Cardiac muscle cell (in vitro differentiated cells and primary cell): ENCODE measurements around the gene LYZL1. TPM values are rescaled to one million over a fixed set of nuclear protein-coding genes. Genes with fewer than 3 reads are reported as not detected.
A peak's percentile ranks its signal among the peaks of the same experiment; 100 is the strongest.

Experiments
- DNase-seq, 2 donors: peaks; one replicate each; pipeline versions ENCODE4 v3.0.0 to v3.0.0-alpha.2; 2010 to 2017; ENCODE audit warnings: low read depth in 1 of 2, low spot score in 1 of 2
- H3K27ac ChIP-seq: fragments of 200-600 bp; sonication (generic); 2 replicates; pipeline ENCODE4 v1.5.1; 2016
- H3K27me3 ChIP-seq: fragments of 200-600 bp; sonication (generic); 2 replicates; pipeline ENCODE4 v1.6.0; 2016; ENCODE audit warnings: control low read depth
- H3K36me3 ChIP-seq: fragments of 200-600 bp; sonication (generic); 2 replicates; pipeline ENCODE4 v1.5.1; 2016; ENCODE audit warnings: control low read depth
- H3K4me1 ChIP-seq: fragments of 200-600 bp; sonication (generic); 2 replicates; pipeline ENCODE4 v1.8.1; 2017; ENCODE audit warnings: low read depth, mild to moderate bottlenecking, mixed run types
- H3K4me3 ChIP-seq: fragments of 200-600 bp; sonication (generic); 2 replicates; pipeline ENCODE4 v1.5.1; 2016; ENCODE audit warnings: mild to moderate bottlenecking
- H3K9me3 ChIP-seq: fragments of 200-600 bp; sonication (generic); 2 replicates; pipeline ENCODE4 v1.5.1; 2017; ENCODE audit warnings: low read depth, mild to moderate bottlenecking, control low read depth
- polyA plus RNA-seq: library from polyadenylated mRNA; unstranded; fragments of >200 nt; fragmentation: Nextera tagmentation; extraction: Ambion mirVana; gene quantifications from 2 replicates; pipeline ENCODE4 v1.2.1, GENCODE V29; 2016
- total RNA-seq: library from RNA; depleted of rRNA; stranded (reverse); fragments of >200 nt; gene quantifications from 2 replicates; pipeline ENCODE4 v1.2.3, GENCODE V29; 2016
- TF ChIP-seq, protein P1 (sequence below): IDR thresholded peaks from 2 replicates; pipeline ENCODE4 v1.5.1; 2012; ENCODE audit warnings: low read depth, mild to moderate bottlenecking, low read length

The LYZL1 gene
- total and polyA plus RNA-seq, 2 experiments from 2014 or later: 0.17 TPM; not detected in 1

- TF ChIP-seq, protein P1, sequence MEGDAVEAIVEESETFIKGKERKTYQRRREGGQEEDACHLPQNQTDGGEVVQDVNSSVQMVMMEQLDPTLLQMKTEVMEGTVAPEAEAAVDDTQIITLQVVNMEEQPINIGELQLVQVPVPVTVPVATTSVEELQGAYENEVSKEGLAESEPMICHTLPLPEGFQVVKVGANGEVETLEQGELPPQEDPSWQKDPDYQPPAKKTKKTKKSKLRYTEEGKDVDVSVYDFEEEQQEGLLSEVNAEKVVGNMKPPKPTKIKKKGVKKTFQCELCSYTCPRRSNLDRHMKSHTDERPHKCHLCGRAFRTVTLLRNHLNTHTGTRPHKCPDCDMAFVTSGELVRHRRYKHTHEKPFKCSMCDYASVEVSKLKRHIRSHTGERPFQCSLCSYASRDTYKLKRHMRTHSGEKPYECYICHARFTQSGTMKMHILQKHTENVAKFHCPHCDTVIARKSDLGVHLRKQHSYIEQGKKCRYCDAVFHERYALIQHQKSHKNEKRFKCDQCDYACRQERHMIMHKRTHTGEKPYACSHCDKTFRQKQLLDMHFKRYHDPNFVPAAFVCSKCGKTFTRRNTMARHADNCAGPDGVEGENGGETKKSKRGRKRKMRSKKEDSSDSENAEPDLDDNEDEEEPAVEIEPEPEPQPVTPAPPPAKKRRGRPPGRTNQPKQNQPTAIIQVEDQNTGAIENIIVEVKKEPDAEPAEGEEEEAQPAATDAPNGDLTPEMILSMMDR: no peak
- no peak overlapping the region for H3K4me3 ChIP-seq
- H3K27me3 ChIP-seq: no peaks in the 10 kb centered on the region
- no peaks in the 10 kb centered on the region for H3K36me3 ChIP-seq
- peak overlapping the region; percentile 96 for H3K27ac ChIP-seq
- no peaks in the 10 kb centered on the region for H3K9me3 ChIP-seq
- peaks cover 53% of the 10 kb centered on the region for H3K4me1 ChIP-seq
- peak in 1 of 2 donors; percentile 69 for DNase-seq
These were observed 34.0 kb downstream of the LYZL1 start for GRCh38 chr10:29322918-29323317.

GRCh38 chr10:29323367-29323766 is 34.5 kb downstream of the LYZL1 start:
- Histone ChIP-seq H3K9me3 (no peaks in the 10 kb centered on the region), H3K27ac (peak overlapping the region; percentile 96), H3K27me3 (no peaks in the 10 kb centered on the region), H3K4me3 (no peak overlapping the region), H3K36me3 (no peaks in the 10 kb centered on the region), H3K4me1 (peaks cover 49% of the 10 kb centered on the region)
- TF ChIP-seq, protein P1: no peak
- DNase-seq: no peak

DNA sequence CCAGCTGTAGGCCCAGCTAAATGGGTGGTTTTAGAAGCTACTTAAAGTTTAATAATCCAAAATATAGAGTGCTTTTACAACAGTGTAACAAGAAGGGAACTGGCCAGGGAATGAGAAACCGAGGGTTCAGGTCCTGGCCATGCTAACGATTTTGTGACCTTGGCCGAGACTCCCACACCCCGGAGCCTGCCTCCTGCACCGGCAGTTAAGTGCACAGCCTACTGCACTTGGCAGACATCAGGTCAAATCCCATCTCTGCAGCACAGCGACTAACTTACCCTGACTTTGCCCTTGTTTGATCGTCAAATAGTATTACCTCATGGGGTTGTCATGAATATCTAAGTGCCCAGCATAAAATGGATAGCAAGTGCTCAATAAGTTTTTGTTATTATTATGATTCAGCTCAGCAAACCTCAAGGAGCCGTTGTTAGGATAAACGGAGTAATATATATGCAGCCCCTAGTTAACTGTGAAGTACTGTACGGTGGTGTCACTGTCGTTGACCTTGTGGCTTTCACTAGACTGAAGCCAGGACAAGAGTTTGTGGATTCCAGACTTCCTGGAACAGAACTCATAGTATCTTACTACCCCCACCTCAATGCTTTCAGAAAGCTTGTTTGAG is 35.5 kb downstream of the LYZL1 start:
- Histone ChIP-seq H3K27me3 (no peaks in the 10 kb centered on the region), H3K4me3 (no peak overlapping the region), H3K4me1 (peaks cover 45% of the 10 kb centered on the region), H3K27ac (peak overlapping the region; percentile 96), H3K36me3 (no peaks in the 10 kb centered on the region), H3K9me3 (no peaks in the 10 kb centered on the region)
- DNase-seq: peak in 1 of 2 donors; percentile 23
- TF ChIP-seq, protein P1: no peak

DNA sequence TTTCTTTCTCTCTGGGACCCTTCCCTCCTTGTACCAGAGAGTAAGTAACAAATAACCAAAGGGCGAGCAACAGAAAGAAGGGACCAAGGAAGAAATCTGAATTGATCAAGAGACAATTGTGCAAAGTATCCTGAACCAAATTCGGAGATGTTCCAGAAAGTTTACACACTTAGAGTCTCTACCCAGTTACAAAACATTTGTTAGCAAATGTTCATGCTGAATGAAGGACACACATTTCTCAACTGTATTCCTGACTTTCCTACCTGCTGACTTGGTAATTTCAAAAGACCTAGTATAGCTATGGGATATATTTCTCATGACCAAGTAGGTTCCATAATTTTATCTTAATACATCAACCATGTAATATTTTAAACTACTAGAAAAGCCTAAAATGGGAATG is 37.4 kb downstream of the LYZL1 start:
- no peak overlapping the region for H3K4me3 ChIP-seq
- DNase-seq: no peak
- H3K4me1 ChIP-seq: peaks cover 36% of the 10 kb centered on the region
- no peaks in the 10 kb centered on the region for H3K27me3 ChIP-seq
- no peaks in the 10 kb centered on the region for H3K36me3 ChIP-seq
- H3K27ac ChIP-seq: no peak overlapping the region
- H3K9me3 ChIP-seq: no peaks in the 10 kb centered on the region
- TF ChIP-seq, protein P1: no peak

GRCh38 chr10:29326886-29327745 is 38.2 kb downstream of the LYZL1 start:
- H3K9me3 ChIP-seq: no peaks in the 10 kb centered on the region
- no peaks in the 10 kb centered on the region for H3K36me3 ChIP-seq
- no peak for DNase-seq
- H3K27ac ChIP-seq: no peak overlapping the region
- H3K4me3 ChIP-seq: no peak overlapping the region
- H3K4me1 ChIP-seq: peaks cover 28% of the 10 kb centered on the region
- no peaks in the 10 kb centered on the region for H3K27me3 ChIP-seq
- TF ChIP-seq, protein P1: no peak
